Left ventricle myocardium superior (tissue), 1 donor: ENCODE measurements around the gene KATNB1. TPM values are rescaled to one million over a fixed set of nuclear protein-coding genes. Genes with fewer than 3 reads are reported as not detected.

Source experiments
- ATAC-seq: fragments of 200-7000 bp; cut with Tn5 transposase; one replicate; pipeline ENCODE4 v1.9.1; 2020; ENCODE audit warnings: mild to moderate bottlenecking, moderate library complexity
- DNase-seq: peaks from one replicate; pipeline ENCODE4 v3.0.0-alpha.2; 2020
- intact Hi-C: fragments of 100-400 bp; cut with micrococcal nuclease; formaldehyde crosslinking; loops from one replicate; pipeline ENCODE4 v1.11.0; 2022
- microRNA-seq: library from miRNA; unstranded; fragments of <30 nt; microRNA quantifications from one replicate; pipeline ENCODE4 v1.2.0, GENCODE V29; 2020; ENCODE audit warnings: borderline number of aligned reads
- total RNA-seq: library from RNA; stranded (reverse); fragmentation: NEBNext Ultra II Directional; extraction: Animal tissue kit (Norgen Biotek cat#: 25700); gene quantifications from one replicate; pipeline ENCODE4 v1.2.1, GENCODE V29; 2021
- donor health status: DM: no; HTN: yes; CAD: no; lungs with severe emphysema.

The KATNB1 gene
- total RNA-seq, 1 donor from 2014 or later = 9.3 TPM

DNA sequence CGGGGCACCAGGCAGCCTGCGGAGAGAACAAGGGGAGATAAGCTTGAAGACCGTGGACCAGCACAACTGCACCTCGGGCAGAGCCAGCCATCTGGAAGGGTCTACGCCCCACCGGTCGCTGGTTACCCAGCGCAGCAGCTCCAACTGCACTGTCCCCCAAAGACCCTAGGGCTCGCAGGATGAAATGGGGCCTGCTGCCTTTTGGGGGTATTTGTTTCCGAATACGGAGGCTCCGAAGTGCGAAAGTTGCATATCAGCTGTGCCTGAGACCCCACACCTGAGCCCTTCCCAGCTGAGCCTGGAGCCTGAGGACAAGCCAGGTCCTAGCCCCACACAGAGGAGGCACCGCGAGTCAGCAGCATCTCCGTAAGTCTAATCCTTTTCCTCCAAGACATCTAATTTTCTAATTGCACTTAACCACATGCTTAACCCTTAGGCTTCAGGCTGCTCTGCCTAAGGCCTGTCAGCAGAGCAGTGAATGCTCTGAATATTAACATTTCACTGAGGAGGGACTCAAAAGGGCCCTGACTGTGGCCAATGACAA lies 62.8 kb downstream of the KATNB1 start:
- no peak for DNase-seq
- no peak for ATAC-seq
- intact Hi-C loops = no loop called here

DNA sequence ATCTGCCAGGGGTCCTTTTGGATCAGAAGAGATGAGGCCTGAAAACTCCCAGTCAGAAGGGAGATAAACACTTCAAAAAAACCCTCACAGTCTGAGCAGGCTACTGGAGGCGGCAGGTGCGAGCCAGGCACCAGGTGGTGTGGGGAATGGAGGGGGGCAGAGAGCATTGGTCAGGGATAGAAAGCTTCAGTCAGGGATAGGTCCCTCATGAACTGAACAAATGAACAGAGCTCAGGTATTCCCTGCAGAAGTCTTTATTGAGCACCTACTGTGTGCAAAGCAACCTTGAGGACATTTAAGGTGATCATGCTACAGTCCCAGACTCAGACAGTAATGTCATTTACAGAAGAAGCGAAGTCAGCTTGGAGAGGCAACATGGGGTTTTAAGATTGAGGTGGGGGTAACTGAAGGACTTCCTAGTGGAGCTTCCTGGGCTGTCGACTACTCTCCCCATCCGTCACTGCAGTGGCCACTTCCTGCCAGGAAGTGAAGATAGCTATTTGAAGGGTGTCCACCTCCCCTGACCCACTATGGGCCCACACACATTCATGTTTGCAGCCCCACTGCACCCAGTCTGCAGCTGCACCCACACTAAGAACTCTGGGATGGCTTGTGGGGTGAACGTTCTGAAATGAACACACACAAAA lies 63.5 kb downstream of the KATNB1 start:
- ATAC-seq (no peak), DNase-seq (no peak)

DNA sequence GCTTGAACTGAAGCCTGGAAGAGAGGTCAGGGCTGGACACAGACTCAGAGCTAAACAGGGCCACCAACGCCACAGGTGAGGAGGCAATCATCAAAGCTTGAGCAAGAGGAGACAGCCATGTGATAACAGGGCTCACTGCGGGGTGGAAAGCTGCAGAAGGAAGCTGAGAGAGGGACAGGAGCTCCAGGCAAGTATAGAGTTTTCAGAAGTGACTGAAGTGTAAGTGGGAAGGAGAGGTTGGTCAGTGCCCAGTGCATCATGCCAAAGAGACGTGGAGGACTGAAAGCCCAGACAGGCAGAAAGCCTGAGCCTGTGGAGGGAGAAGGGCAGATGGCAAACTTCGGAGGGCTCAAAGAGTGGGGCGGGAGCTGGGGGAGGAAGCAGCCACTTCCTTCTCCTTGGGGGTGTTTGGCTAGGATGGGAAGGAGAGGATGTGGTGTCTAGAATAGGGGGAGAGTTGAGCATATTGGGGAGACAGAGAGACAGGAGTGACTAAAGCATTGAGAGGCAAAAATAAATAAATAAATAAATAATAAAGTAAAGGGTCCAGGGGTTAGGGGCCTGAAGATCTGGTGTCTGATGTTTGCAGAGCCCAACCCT lies 64.1 kb downstream of the KATNB1 start:
- intact Hi-C loops = no loop called here
- no peak for DNase-seq
- no peak for ATAC-seq

More for the DNA sequence above, 63.5 kb downstream of the KATNB1 start:
- intact Hi-C loops = no loop called here

DNA sequence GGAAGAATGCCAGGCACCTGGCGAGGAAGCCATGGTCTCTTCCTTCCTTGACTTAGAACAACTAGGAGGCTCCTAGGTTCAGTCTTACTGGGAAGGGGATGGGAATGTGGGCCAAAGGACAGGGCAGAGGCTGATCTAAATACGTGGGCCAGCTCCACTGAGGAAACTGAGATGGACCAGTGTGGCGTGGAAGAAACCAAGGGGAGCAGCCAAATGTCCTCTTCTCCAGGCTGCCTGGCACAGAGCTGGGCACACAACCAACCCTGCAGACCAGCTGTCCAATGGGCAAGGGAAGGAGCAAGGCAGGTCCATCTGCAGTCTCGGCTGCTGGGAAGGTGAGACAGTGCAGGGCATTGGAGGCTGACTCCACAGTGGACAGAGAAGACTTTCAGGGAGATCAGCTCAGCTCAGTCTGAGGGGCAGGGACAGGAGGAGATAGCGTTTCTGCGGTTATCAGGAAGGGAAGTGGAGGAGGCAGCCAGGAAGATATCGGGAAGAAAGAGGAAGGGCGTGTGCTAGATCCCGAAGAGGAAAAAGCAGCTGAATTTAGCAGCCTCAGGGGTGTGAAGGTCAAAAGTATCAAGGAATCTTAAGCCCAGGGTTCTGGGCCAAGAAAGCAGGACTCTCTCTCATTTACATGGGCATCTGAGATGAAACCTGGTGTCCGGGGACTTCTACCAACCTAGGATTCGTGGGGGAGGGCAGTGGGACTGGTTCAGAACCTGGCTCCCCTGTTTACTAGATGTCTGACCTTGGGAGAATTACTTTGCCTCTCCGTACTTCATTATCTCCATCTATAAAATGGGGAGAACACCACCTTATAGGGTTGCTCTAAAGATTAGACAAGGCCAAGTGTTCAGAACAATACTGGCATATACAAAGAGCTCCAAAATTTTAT lies 64.9 kb downstream of the KATNB1 start:
- ATAC-seq = no peak
- DNase-seq = no peak
- intact Hi-C loops = no loop called here

DNA sequence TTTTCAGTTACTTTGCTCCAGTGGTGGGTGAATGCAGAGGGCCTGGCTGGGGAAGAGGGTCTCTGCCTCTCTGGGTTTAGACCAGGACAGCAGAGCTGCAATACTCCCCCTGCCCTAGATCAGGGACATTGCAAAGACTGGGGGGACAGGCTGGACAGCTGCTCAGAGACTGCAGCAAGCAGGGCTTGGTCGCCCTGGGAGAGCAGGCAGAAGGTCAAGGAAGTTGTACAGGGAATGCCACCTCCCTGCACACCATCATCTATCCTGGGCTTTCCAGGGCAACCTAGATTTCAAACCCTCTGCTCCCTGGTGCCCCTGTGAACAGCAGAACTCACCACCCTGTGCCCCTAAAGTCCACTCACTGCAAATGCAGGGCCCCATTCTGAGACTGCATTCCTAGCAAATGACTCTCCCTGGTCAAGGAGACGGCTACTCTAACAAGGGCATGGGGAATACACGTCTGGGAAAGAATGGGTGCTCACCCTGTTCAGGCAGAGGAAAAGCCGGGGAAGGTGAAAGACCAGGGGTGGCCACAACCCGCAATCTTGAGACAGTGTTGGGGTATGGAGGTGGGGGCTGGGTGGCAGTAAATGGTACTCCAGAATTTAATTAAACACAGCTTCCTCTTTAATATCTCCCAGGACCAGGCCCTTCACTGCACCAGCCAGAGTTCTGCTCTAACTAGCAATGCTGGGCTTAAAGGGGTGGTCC lies 65.7 kb downstream of the KATNB1 start:
- intact Hi-C loops = no loop called here
- ATAC-seq = peak; percentile 17
- DNase-seq = no peak

DNA sequence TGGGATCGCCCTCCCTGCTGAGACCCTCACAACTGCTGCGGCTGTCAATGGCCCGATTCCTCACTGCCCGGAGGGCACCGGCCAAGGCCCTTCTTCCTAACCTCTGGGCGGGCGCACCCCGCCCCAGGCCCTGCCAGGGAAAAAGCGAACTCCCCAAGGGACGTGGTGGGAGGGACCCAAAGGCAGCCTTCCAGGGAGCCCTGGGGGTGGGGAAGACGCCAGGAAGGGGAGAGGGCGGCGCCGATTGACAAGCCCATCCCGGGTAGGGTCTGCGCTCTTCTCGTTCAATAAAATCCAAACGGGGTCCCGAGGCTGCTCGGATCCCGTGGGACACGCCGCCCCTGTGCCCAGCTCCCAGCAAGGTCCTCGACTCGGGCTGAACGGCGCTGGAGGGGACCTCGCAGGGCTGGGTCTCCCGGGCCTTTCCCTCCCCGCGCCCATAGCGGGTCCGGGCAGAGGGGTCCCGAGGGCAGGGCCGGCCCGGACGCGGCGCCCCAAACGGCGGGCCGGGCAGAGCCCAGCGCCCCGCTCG lies 66.3 kb downstream of the KATNB1 start:
- ATAC-seq (peak; percentile 42), DNase-seq (peak; percentile 75)
- intact Hi-C loops = no loop called here

DNA sequence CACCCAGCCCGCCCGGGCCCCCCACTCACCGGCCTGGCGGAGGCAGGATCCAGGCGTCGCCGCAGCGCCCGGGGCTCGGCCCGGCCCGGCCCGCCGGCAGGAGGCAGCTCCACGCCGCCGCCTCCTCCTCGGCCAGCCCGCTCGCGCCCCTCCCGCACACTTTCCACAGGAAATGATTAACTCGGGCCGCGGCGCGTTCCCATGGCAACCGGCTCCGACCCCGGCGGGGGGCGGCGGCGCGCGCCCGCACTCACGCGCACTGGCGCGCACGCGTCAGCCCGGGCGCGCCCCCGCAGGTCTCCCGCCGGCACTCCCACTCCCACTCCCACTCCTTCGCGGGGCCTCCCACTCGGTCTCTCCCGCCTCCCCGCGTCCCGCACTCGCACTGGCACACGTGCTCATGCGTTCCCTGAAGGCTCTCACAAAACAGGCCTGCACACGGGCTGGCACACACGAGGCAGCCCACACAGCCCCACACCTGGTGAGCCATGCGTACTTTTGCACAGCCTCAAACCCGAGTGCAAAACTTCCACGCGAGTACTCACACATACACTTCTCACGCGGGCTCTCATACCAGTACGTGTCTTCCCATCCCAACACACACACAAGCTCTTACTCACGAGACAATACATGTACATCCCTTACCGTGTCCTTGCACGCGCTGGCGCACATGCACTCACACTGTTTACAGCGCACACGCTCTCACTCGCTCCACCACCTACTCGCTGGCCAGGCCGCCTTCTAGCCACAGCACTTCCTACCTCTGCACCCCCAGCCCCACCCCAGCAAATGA lies 67.0 kb downstream of the KATNB1 start, which contains the start of gene KIFC3:
KIFC3 (minus strand) TSS at position 151 of the 793 bp plus-strand sequence. CDS start 4,248 bp downstream, outside the sequence.
- DNase-seq (peak; percentile 92), ATAC-seq (peak; percentile 46)
- intact Hi-C loops = no loop called here

DNA sequence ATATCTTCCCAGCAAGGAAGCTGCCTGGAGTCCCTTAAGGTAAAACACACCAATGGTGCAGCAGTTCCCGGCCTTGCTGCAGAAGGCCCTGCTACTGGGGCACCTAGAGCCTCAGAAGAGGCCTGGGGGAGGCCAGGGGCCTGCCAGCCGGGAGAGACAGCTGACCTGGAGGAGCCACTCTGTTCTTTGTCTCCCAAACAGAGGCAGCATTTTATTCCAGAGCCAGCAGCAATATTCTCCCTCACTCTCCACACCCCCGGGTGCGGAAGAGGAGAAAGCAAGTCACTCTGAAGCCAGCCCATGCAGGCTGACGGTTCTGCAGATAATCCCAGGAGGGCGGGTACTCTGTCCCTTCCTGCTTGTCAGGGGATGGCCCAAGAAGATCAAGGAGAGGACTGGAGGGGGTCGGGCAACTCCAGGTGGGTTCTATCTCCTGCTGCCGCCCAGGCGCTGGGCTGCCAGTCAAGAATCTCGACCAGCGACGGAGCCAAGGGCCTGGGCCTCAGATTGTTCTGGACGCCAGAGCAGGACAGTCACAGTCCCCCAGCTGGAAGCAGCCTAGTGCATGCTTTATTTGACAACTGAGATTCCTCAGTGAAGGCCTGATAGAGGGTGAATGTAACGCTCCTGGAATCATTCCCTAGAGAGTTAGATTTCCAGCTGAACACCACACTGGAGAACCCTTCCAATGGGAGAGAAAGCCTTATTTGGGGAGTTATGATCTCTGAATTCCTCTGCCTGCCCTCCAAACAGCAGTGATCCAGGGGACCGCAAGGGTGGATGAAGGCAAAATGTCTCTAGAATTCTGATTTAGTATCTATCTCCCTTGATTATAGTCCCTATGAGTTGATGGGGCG lies 67.8 kb downstream of the KATNB1 start:
- intact Hi-C loops = no loop called here
- ATAC-seq = peak; percentile 75
- peak; percentile 78 for DNase-seq

DNA sequence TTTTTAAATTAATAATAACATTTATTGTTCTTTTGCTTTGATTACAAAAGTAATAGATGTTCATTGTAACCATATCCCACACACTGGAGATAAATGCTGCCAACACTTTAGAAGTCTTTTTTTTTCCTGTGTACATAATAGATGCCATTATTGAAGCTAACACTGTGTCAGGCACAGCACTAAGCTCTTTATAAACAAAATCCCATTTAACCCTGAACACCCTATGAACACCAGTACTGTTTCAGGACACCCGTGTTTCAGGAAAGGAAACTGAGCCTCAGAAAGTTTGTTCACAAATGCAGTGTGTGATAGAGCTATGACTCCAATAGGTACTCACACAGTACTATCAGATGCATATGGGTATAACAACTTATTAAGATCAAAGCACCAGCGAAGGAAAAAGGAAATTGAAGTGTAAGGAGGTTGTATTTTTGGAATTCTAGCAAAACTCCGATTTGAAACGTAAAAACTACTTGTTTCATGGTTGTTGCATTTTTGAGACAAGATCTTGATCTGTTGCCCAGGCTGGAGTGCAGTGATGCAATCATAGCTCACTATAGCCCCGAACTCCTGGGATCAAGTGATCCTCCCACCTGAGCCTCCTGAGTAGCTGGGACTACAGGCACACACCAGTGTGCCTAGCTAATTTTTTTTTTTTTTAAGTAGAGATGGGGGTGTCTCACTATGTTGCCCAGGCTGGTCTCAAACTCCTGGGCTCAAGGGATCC lies 68.7 kb downstream of the KATNB1 start:
- intact Hi-C loops = no loop called here
- no peak for ATAC-seq
- no peak for DNase-seq

DNA sequence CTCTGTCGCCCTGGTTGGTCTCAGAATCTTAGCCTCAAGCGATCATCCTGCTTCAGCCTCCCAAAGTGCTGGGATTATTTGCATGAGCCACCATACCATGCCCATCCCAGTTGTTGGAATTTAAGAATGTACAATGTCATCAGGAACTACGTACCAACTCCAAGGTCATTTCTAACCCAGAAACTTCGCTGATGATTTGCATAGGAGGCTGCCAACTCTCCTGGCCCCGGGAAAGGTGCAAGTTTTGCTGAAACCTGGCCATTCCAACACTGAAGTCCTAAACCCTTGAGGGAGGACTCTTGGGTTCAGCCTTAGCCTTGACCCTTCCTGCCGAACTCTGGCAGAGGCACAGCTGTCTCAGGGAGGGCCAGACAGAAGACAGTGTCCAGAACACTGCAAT lies 69.6 kb downstream of the KATNB1 start:
- intact Hi-C loops = no loop called here
- no peak for DNase-seq
- ATAC-seq = no peak

Small RNA genes within 50 kb of the gene (microRNA-seq; reads per million reads assigned to microRNA genes)
- not detected for gene MIR6772

Other genes starting within 250 kb of the KATNB1 start
- 9.1 TPM for gene DOK4, start 249.3 kb upstream of the KATNB1 start, total RNA-seq
- 13.2 TPM for gene CCDC102A, start 199.2 kb upstream of the KATNB1 start, total RNA-seq
- not detected for gene ADGRG5, start 193.1 kb upstream of the KATNB1 start, total RNA-seq
- 18.6 TPM for gene ADGRG1, start 107.1 kb upstream of the KATNB1 start, total RNA-seq
- 0.82 TPM for gene ADGRG3, start 67.5 kb upstream of the KATNB1 start, total RNA-seq
- not detected for gene DRC7, start 41.0 kb upstream of the KATNB1 start, total RNA-seq
- gene KIFC3, start 66.7 kb downstream of the KATNB1 start, total RNA-seq = 52.6 TPM
- not detected for gene CNGB1, start 235.4 kb downstream of the KATNB1 start, total RNA-seq